Measurements from ENCODE around the gene LGALS12.

GRCh38 chr11:63557570-63557969 lies 51.7 kb downstream of the LGALS12 start:
- no peak for TF ChIP-seq CTCF (IDR thresholded peaks at IDR 0.05; ENCODE audit: insufficient read depth, low read depth, low read length)
- no peak for TF ChIP-seq EZH2 (IDR thresholded peaks at IDR 0.05; ENCODE audit: insufficient read depth, low read length)

Data from astrocyte (in vitro differentiated cells and primary cell).